GM12892 (cell line): ENCODE results near the gene DAP3.

Source experiments
- POLR2A ChIP-seq: IDR thresholded peaks from 2 replicates; pipeline ENCODE4 v1.6.1; 2011; ENCODE audit warnings: low read depth, low read length, control low read depth
- POLR2AphosphoS5 ChIP-seq: IDR thresholded peaks from 2 replicates; pipeline ENCODE4 v1.6.1; 2011; ENCODE audit warnings: low read depth, low read length, control low read depth

- TF ChIP-seq POLR2AphosphoS5: no peak
- TF ChIP-seq POLR2A: no peak
Observed at GRCh38 chr1:155645034-155645598, 43.8 kb upstream of the DAP3 start.
